ENCODE measurements around the gene ZBTB16. TPM values are rescaled to one million over a fixed set of nuclear protein-coding genes. Genes with fewer than 3 reads are reported as not detected.

ZBTB16 gene
- total and polyA plus RNA-seq, 11 donors, result 15.3 to 130 (median 62.8) TPM

- intact Hi-C loops (cut with DNase I), result no loop called here
- Histone ChIP-seq H3K27ac (peak overlapping the region in 9 of 12 donors; percentile 56 to 81 (median 75)), H3K36me3 (peaks cover 0 to 25% (median 0%) of the 10 kb centered on the region in 9 donors), H3K4me1 (peaks cover 26 to 98% (median 65%) of the 10 kb centered on the region in 12 donors), H3K4me3 (no peak overlapping the region), H3K9me3 (no peaks in the 10 kb centered on the region), H3K27me3 (no peaks in the 10 kb centered on the region)
- no peak for TF ChIP-seq CTCF (IDR thresholded peaks at IDR 0.05)
- TF ChIP-seq POLR2A (IDR thresholded peaks at IDR 0.05), result no peak
- DNase-seq (no peak), ATAC-seq (no peak)
- WGBS, 4 donors, result 51 to 69% (median 60%) methylated on average over 2 of the region's 2 CpGs
These were observed 157.3 kb downstream of the ZBTB16 start for GRCh38 chr11:114216796-114217180.

- ATAC-seq, result no peak
- H3K9me3 ChIP-seq, result no peaks in the 10 kb centered on the region
- H3K27ac ChIP-seq, result peak overlapping the region in 7 of 12 donors; percentile 1 to 78 (median 36)
- H3K27me3 ChIP-seq, result no peaks in the 10 kb centered on the region
- WGBS, 4 donors, result 75 to 86% (median 79%) methylated on average over 3 of the region's 3 CpGs
- no peak for DNase-seq
- intact Hi-C loops (cut with DNase I), result no loop called here
- H3K36me3 ChIP-seq, result peaks cover 0 to 15% (median 5%) of the 10 kb centered on the region in 9 donors
- peaks cover 26 to 95% (median 59%) of the 10 kb centered on the region in 12 donors for H3K4me1 ChIP-seq
- no peak overlapping the region for H3K4me3 ChIP-seq
- TF ChIP-seq POLR2A (IDR thresholded peaks at IDR 0.05) (no peak), CTCF (IDR thresholded peaks at IDR 0.05) (no peak)
These were observed 159.0 kb downstream of the ZBTB16 start for GRCh38 chr11:114218508-114218907.

GRCh38 chr11:114219559-114220349, 160.2 kb downstream of the ZBTB16 start:
- ATAC-seq (peak; percentile 20 to 84 (median 56)), DNase-seq (peak in 1 of 5 donors; percentile 86)
- Histone ChIP-seq H3K4me1 (peaks cover 26 to 95% (median 58%) of the 10 kb centered on the region in 12 donors), H3K9me3 (no peaks in the 10 kb centered on the region), H3K4me3 (no peak overlapping the region), H3K27ac (peak overlapping the region in 10 of 12 donors; percentile 6 to 84 (median 63)), H3K36me3 (peaks cover 0 to 15% (median 5%) of the 10 kb centered on the region in 9 donors), H3K27me3 (no peaks in the 10 kb centered on the region)
- TF ChIP-seq CTCF (IDR thresholded peaks at IDR 0.05), result no peak
- TF ChIP-seq POLR2A (IDR thresholded peaks at IDR 0.05), result peak in 1 of 2 donors; percentile 18
- intact Hi-C loops (cut with DNase I), result no loop called here
- 45 to 55% (median 48%) methylated on average over 6 of the region's 6 CpGs for WGBS, 4 donors

- DNase-seq, result no peak
- WGBS, 4 donors, result 87 to 98% (median 92%) methylated on average over 2 of the region's 2 CpGs
- no peaks in the 10 kb centered on the region for H3K27me3 ChIP-seq
- intact Hi-C loops (cut with DNase I), result no loop called here
- no peaks in the 10 kb centered on the region for H3K9me3 ChIP-seq
- H3K27ac ChIP-seq, result peak overlapping the region in 3 of 12 donors; percentile 68 to 78 (median 71)
- H3K4me3 ChIP-seq, result no peak overlapping the region
- peaks cover 0 to 17% (median 5%) of the 10 kb centered on the region in 9 donors for H3K36me3 ChIP-seq
- TF ChIP-seq POLR2A (IDR thresholded peaks at IDR 0.05) (no peak), CTCF (IDR thresholded peaks at IDR 0.05) (no peak)
- ATAC-seq, result no peak
- H3K4me1 ChIP-seq, result peaks cover 26 to 95% (median 51%) of the 10 kb centered on the region in 12 donors
These were observed 161.5 kb downstream of the ZBTB16 start for GRCh38 chr11:114221037-114221436.

Measured in heart left ventricle (tissue), 16 donors.